Upper lobe of left lung (tissue), 4 donors: Measurements from ENCODE around the gene ZNF44.

ENCODE experiments used
- POLR2A ChIP-seq, 4 donors: fragments of 450-650 bp; IDR thresholded peaks; one replicate each; pipeline ENCODE4 v1.5.1; 2016 to 2017; ENCODE audit warnings: antibody characterized with exemption in 4 of 4, mild to moderate bottlenecking in 2 of 4
- POLR2AphosphoS5 ChIP-seq, 2 donors: sonication (generic); formaldehyde crosslinking; IDR thresholded peaks; one replicate each; pipeline ENCODE4 v1.5.1; 2017; ENCODE audit warnings: antibody characterized with exemption in 2 of 2
- TF ChIP-seq, protein P1 (sequence below), 6 experiments: fragments of 450-650 bp in 4 of 6; fragments of 200-600 bp in 2 of 6; sonication (generic) in 2 of 6; IDR thresholded peaks; one replicate each; pipeline ENCODE4 v1.5.1; 2016 to 2019; ENCODE audit warnings: antibody characterized with exemption in 6 of 6

- TF ChIP-seq POLR2A (IDR thresholded peaks at IDR 0.05) (no peak), POLR2AphosphoS5 (IDR thresholded peaks at IDR 0.05) (no peak)
- TF ChIP-seq, protein P1, sequence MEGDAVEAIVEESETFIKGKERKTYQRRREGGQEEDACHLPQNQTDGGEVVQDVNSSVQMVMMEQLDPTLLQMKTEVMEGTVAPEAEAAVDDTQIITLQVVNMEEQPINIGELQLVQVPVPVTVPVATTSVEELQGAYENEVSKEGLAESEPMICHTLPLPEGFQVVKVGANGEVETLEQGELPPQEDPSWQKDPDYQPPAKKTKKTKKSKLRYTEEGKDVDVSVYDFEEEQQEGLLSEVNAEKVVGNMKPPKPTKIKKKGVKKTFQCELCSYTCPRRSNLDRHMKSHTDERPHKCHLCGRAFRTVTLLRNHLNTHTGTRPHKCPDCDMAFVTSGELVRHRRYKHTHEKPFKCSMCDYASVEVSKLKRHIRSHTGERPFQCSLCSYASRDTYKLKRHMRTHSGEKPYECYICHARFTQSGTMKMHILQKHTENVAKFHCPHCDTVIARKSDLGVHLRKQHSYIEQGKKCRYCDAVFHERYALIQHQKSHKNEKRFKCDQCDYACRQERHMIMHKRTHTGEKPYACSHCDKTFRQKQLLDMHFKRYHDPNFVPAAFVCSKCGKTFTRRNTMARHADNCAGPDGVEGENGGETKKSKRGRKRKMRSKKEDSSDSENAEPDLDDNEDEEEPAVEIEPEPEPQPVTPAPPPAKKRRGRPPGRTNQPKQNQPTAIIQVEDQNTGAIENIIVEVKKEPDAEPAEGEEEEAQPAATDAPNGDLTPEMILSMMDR (IDR thresholded peaks at IDR 0.05): no peak
Observed at GRCh38 chr19:12331211-12331941, 36.7 kb upstream of the ZNF44 start.
